HepG2 (cell line): ENCODE results near the gene C2. TPM values are rescaled to one million over a fixed set of nuclear protein-coding genes. Genes with fewer than 3 reads are reported as not detected.
A peak's percentile ranks its signal among the peaks of the same experiment; 100 is the strongest.

Source experiments
- GABPB1 ChIP-seq: IDR thresholded peaks from 2 replicates; pipeline ENCODE4 v1.6.1; 2016; ENCODE audit warnings: mild to moderate bottlenecking, missing genetic modification reagents, moderate library complexity, missing compliant biosample characterization
- IRX3 ChIP-seq: sonication (generic); formaldehyde crosslinking; IDR thresholded peaks from 2 replicates; pipeline ENCODE4 v1.8.1; 2023; ENCODE audit warnings: mild to moderate bottlenecking, low read depth, missing genetic modification reagents, borderline replicate concordance
- PAF1 ChIP-seq: IDR thresholded peaks from 2 replicates; pipeline ENCODE4 v1.6.1; 2016; ENCODE audit warnings: missing genetic modification reagents, missing compliant biosample characterization
- RARA ChIP-seq: IDR thresholded peaks from 2 replicates; pipeline ENCODE4 v1.6.1; 2016; ENCODE audit warnings: missing genetic modification reagents, missing compliant biosample characterization
- RFXAP ChIP-seq: sonication (generic); formaldehyde crosslinking; IDR thresholded peaks from 2 replicates; pipeline ENCODE4 v1.4.0; 2020; ENCODE audit warnings: missing genetic modification reagents, borderline replicate concordance
- SMAD3 ChIP-seq: sonication (generic); formaldehyde crosslinking; IDR thresholded peaks from 2 replicates; pipeline ENCODE4 v1.4.0; 2020; ENCODE audit warnings: missing genetic modification reagents
- TBX3 ChIP-seq: fragments of 450-650 bp; IDR thresholded peaks from 2 replicates; pipeline ENCODE4 v1.6.1; 2017; ENCODE audit warnings: antibody characterized with exemption, mild to moderate bottlenecking, inconsistent platforms, borderline replicate concordance
- WIZ ChIP-seq: sonication (generic); formaldehyde crosslinking; IDR thresholded peaks from 2 replicates; pipeline ENCODE4 v1.5.1; 2020; ENCODE audit warnings: mild to moderate bottlenecking, missing genetic modification reagents
- ZFY ChIP-seq: sonication (generic); formaldehyde crosslinking; IDR thresholded peaks from 2 replicates; pipeline ENCODE4 v1.4.0; 2020; ENCODE audit warnings: missing genetic modification reagents
- ZMYM3 ChIP-seq: sonication (generic); formaldehyde crosslinking; IDR thresholded peaks from 2 replicates; pipeline ENCODE4 v1.5.1; 2020; ENCODE audit warnings: mild to moderate bottlenecking, missing genetic modification reagents
- ZNF3 ChIP-seq: IDR thresholded peaks from 2 replicates; pipeline ENCODE4 v1.7.0; 2017; ENCODE audit warnings: inconsistent platforms
- polyA plus RNA-seq, 8 experiments: library from polyadenylated mRNA; depleted of rRNA in 3 of 8; stranded (reverse) in 7 of 8; unstranded in 1 of 8; fragments of >200 nt; fragmentation: Illumina TruSeq in 4 of 8; extraction: Trizol in 4 of 8; gene quantifications; 2 replicates each; pipeline versions ENCODE4 v1.2.1 to v1.2.3, GENCODE V29; 2011 to 2016; ENCODE audit warnings: low read depth in 4 of 8, missing spikeins in 1 of 8, mixed read lengths in 1 of 8; ENCODE audit not compliant: insufficient read depth in 1 of 8
- total RNA-seq, 5 experiments: library from RNA; depleted of rRNA; stranded (reverse); fragments of >200 nt; fragmentation: Illumina TruSeq; extraction: Trizol; gene quantifications; 2 replicates each; pipeline ENCODE4 v1.2.3, GENCODE V29; 2016; ENCODE audit warnings: low read depth in 1 of 5
- TF ChIP-seq, protein P1 (sequence below): IDR thresholded peaks from 2 replicates; pipeline ENCODE4 v1.6.1; 2016
- TF ChIP-seq, protein P2 (sequence below): sonication (generic); formaldehyde crosslinking; IDR thresholded peaks from 2 replicates; pipeline ENCODE4 v1.5.0; 2020; ENCODE audit warnings: mild to moderate bottlenecking, missing genetic modification reagents, borderline replicate concordance
- TF ChIP-seq, protein P3 (sequence below): sonication (generic); formaldehyde crosslinking; IDR thresholded peaks from 2 replicates; pipeline ENCODE4 v1.5.1; 2020; ENCODE audit warnings: mild to moderate bottlenecking, moderate library complexity, missing genetic modification reagents
- TF ChIP-seq, protein P4 (sequence below): IDR thresholded peaks from 2 replicates; pipeline ENCODE4 v1.6.1; 2016; ENCODE audit warnings: low read depth

The C2 gene
- total and polyA plus RNA-seq, 2 of the 13 experiments (the other 11 are each of a cell fraction or from before 2014, with no cell fraction given) = 165 to 307 TPM

DNA sequence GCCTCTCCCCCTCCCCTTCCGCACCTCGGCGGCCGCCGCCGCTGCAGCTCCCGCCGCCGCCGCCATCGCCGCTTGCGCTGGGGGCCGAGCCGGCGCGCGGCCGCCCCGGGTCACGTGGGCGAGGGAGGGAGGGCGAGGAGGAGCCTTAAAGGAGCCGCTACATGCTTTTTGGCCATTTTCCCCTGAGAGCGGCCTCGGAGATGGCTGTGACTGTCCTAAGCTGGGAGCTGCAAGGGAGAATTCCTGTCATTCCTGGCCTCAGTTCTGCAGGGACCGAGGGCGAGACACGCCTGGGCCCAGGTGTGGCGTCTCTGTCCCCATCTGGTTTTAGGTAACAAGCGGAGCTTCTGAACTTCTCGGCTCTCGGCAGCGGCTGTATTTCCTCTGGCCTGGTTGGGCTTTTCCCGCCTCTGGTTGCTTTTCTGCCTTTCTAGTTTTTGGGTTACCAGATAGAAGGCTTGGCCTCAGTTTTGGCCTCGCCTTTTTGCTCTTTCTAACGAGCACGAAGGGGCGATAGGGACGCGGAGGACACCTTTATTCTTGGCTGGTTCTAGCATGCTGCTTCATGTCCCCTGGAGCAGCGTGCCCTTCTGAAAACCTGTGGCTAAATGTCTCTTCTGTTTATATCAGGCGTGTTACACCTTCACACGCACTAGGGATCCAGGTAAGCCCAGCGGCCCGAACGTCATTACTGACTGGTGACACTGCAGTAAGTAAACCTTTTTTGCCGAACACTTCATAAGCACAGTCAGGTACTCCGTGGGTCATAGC lies 29.7 kb upstream of the C2 start, which contains the start of gene EHMT2 (continued):
- TF ChIP-seq TBX3 (no peak), WIZ (CRISPR knock-in tag) (no peak), RFXAP (no peak), IRX3 (0 out of 2 replicates have a peak, but pooled peaks have one; percentile 2), RARA (CRISPR knock-in tag) (no peak), ZNF3 (CRISPR knock-in tag) (no peak), GABPB1 (CRISPR knock-in tag) (peak; percentile 23; the same call in 1 of the 2 replicates), PAF1 (CRISPR knock-in tag) (no peak), SMAD3 (no peak), ZMYM3 (CRISPR knock-in tag) (peak; percentile 53; the same call in 1 of the 2 replicates), ZFY (0 out of 2 replicates have a peak, but pooled peaks have one; percentile 29)
- TF ChIP-seq, protein P1, sequence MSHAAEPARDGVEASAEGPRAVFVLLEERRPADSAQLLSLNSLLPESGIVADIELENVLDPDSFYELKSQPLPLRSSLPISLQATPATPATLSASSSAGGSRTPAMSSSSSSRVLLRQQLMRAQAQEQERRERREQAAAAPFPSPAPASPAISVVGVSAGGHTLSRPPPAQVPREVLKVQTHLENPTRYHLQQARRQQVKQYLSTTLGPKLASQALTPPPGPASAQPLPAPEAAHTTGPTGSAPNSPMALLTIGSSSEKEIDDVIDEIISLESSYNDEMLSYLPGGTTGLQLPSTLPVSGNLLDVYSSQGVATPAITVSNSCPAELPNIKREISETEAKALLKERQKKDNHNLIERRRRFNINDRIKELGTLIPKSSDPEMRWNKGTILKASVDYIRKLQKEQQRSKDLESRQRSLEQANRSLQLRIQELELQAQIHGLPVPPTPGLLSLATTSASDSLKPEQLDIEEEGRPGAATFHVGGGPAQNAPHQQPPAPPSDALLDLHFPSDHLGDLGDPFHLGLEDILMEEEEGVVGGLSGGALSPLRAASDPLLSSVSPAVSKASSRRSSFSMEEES = peak; percentile 68; the same call in 1 of the 2 replicates
- TF ChIP-seq, protein P2, sequence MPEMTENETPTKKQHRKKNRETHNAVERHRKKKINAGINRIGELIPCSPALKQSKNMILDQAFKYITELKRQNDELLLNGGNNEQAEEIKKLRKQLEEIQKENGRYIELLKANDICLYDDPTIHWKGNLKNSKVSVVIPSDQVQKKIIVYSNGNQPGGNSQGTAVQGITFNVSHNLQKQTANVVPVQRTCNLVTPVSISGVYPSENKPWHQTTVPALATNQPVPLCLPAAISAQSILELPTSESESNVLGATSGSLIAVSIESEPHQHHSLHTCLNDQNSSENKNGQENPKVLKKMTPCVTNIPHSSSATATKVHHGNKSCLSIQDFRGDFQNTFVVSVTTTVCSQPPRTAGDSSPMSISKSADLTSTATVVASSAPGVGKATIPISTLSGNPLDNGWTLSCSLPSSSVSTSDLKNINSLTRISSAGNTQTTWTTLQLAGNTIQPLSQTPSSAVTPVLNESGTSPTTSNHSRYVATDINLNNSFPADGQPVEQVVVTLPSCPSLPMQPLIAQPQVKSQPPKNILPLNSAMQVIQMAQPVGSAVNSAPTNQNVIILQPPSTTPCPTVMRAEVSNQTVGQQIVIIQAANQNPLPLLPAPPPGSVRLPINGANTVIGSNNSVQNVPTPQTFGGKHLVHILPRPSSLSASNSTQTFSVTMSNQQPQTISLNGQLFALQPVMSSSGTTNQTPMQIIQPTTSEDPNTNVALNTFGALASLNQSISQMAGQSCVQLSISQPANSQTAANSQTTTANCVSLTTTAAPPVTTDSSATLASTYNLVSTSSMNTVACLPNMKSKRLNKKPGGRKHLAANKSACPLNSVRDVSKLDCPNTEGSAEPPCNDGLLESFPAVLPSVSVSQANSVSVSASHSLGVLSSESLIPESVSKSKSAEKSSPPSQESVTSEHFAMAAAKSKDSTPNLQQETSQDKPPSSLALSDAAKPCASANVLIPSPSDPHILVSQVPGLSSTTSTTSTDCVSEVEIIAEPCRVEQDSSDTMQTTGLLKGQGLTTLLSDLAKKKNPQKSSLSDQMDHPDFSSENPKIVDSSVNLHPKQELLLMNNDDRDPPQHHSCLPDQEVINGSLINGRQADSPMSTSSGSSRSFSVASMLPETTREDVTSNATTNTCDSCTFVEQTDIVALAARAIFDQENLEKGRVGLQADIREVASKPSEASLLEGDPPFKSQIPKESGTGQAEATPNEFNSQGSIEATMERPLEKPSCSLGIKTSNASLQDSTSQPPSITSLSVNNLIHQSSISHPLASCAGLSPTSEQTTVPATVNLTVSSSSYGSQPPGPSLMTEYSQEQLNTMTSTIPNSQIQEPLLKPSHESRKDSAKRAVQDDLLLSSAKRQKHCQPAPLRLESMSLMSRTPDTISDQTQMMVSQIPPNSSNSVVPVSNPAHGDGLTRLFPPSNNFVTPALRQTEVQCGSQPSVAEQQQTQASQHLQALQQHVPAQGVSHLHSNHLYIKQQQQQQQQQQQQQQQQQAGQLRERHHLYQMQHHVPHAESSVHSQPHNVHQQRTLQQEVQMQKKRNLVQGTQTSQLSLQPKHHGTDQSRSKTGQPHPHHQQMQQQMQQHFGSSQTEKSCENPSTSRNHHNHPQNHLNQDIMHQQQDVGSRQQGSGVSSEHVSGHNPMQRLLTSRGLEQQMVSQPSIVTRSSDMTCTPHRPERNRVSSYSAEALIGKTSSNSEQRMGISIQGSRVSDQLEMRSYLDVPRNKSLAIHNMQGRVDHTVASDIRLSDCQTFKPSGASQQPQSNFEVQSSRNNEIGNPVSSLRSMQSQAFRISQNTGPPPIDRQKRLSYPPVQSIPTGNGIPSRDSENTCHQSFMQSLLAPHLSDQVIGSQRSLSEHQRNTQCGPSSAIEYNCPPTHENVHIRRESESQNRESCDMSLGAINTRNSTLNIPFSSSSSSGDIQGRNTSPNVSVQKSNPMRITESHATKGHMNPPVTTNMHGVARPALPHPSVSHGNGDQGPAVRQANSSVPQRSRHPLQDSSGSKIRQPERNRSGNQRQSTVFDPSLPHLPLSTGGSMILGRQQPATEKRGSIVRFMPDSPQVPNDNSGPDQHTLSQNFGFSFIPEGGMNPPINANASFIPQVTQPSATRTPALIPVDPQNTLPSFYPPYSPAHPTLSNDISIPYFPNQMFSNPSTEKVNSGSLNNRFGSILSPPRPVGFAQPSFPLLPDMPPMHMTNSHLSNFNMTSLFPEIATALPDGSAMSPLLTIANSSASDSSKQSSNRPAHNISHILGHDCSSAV (CRISPR knock-in tag) = 0 out of 2 replicates have a peak, but pooled peaks have one; percentile 21
- TF ChIP-seq, protein P3, sequence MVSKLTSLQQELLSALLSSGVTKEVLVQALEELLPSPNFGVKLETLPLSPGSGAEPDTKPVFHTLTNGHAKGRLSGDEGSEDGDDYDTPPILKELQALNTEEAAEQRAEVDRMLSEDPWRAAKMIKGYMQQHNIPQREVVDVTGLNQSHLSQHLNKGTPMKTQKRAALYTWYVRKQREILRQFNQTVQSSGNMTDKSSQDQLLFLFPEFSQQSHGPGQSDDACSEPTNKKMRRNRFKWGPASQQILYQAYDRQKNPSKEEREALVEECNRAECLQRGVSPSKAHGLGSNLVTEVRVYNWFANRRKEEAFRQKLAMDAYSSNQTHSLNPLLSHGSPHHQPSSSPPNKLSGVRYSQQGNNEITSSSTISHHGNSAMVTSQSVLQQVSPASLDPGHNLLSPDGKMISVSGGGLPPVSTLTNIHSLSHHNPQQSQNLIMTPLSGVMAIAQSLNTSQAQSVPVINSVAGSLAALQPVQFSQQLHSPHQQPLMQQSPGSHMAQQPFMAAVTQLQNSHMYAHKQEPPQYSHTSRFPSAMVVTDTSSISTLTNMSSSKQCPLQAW (CRISPR knock-in tag) = 0 out of 2 replicates have a peak, but pooled peaks have one; percentile 26
- TF ChIP-seq, protein P4, sequence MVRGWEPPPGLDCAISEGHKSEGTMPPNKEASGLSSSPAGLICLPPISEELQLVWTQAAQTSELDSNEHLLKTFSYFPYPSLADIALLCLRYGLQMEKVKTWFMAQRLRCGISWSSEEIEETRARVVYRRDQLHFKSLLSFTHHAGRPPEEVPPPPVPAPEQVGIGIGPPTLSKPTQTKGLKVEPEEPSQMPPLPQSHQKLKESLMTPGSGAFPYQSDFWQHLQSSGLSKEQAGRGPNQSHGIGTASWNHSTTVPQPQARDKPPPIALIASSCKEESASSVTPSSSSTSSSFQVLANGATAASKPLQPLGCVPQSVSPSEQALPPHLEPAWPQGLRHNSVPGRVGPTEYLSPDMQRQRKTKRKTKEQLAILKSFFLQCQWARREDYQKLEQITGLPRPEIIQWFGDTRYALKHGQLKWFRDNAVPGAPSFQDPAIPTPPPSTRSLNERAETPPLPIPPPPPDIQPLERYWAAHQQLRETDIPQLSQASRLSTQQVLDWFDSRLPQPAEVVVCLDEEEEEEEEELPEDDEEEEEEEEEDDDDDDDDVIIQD = peak; percentile 27; the same call in 1 of the 2 replicates
